Spleen (tissue), 7 donors: ENCODE measurements around the gene BCAT1.

Experiments used
- POLR2A ChIP-seq, 3 donors: fragments of 450-650 bp; IDR thresholded peaks; one replicate each; pipeline ENCODE4 v1.5.1; 2017; ENCODE audit warnings: antibody characterized with exemption in 3 of 3, mild to moderate bottlenecking in 1 of 3
- POLR2AphosphoS5 ChIP-seq, 3 donors: sonication (generic); formaldehyde crosslinking; IDR thresholded peaks; one replicate each; pipeline ENCODE4 v1.5.1; 2017; ENCODE audit warnings: antibody characterized with exemption in 3 of 3
- TF ChIP-seq, protein P1 (sequence below), 11 experiments: fragments of 200-600 bp in 7 of 11; fragments of 450-650 bp in 4 of 11; sonication (generic) in 4 of 11; IDR thresholded peaks in 8 of 11; conservative IDR thresholded peaks in 3 of 11; 1 replicate in 7 of 11; 2 replicates in 4 of 11; pipeline versions ENCODE4 v1.4.0 to v1.8.0; 2016 to 2021; ENCODE audit warnings: antibody characterized with exemption in 11 of 11, inconsistent platforms in 4 of 11, mild to moderate bottlenecking in 1 of 11
- donor health status: DM: no; HTN: no; CAD: no; lungs with moderate emphysema.
- donor health status: DM: no; HTN: no; CAD: no.
- donor health status: DM: no; HTN: no; CAD: no.

DNA sequence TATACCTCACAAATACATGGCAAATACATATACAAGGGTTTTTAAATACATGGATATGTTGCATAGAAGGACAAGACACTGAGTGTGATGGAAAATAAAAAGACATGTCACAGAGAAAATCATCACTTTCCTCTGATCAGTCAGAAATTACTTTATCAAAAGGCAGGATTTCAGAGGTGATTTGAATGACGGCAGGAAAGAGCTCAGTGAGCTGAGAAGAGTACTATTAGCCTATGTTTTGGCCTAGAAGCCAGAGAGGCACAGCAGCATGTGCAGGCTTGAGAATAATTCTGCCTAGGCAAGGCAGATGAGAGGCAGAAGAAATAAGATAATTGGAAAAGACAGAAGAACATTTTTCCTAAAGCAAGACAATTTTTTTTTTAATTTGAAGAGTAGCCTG lies 94.9 kb downstream of the BCAT1 start:
- TF ChIP-seq, protein P1, sequence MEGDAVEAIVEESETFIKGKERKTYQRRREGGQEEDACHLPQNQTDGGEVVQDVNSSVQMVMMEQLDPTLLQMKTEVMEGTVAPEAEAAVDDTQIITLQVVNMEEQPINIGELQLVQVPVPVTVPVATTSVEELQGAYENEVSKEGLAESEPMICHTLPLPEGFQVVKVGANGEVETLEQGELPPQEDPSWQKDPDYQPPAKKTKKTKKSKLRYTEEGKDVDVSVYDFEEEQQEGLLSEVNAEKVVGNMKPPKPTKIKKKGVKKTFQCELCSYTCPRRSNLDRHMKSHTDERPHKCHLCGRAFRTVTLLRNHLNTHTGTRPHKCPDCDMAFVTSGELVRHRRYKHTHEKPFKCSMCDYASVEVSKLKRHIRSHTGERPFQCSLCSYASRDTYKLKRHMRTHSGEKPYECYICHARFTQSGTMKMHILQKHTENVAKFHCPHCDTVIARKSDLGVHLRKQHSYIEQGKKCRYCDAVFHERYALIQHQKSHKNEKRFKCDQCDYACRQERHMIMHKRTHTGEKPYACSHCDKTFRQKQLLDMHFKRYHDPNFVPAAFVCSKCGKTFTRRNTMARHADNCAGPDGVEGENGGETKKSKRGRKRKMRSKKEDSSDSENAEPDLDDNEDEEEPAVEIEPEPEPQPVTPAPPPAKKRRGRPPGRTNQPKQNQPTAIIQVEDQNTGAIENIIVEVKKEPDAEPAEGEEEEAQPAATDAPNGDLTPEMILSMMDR (IDR thresholded peaks at IDR 0.05 in 8 of 11, conservative IDR thresholded peaks at IDR 0.05 in 3 of 11), result no peak
- no peak for TF ChIP-seq POLR2AphosphoS5 (IDR thresholded peaks at IDR 0.05)
- TF ChIP-seq POLR2A (IDR thresholded peaks at IDR 0.05), result no peak
